Breast epithelium (tissue), 4 donors: ENCODE measurements around the gene DNAJC16. TPM values are rescaled to one million over a fixed set of nuclear protein-coding genes. Genes with fewer than 3 reads are reported as not detected.

Experiments
- DNase-seq, 2 donors: peaks; one replicate each; pipeline ENCODE4 v3.0.0-alpha.2; 2019; ENCODE audit warnings: low spot score in 2 of 2
- H3K27ac ChIP-seq, 2 donors: fragments of 200-600 bp; sonication (generic) in 1 of 2; one replicate each; pipeline ENCODE4 v1.5.1; 2016 to 2019; ENCODE audit warnings: mild to moderate bottlenecking in 1 of 2
- H3K27me3 ChIP-seq, 2 donors: fragments of 200-600 bp; sonication (generic) in 1 of 2; one replicate each; pipeline versions ENCODE4 v1.5.1 to v1.6.0; 2017 to 2019; ENCODE audit warnings: control low read depth in 1 of 2, mild to moderate bottlenecking in 1 of 2
- H3K36me3 ChIP-seq: fragments of 200-600 bp; one replicate; pipeline ENCODE4 v1.5.1; 2019
- H3K4me1 ChIP-seq, 2 donors: fragments of 200-600 bp; sonication (generic); one replicate each; pipeline ENCODE4 v1.5.1; 2016 to 2019; ENCODE audit warnings: control low read depth in 1 of 2
- H3K4me3 ChIP-seq, 3 donors: fragments of 200-600 bp; sonication (generic); 1 replicate in 2 of 3; 2 replicates in 1 of 3; pipeline ENCODE4 v1.5.1; 2016 to 2019; ENCODE audit warnings: mild to moderate bottlenecking in 3 of 3, moderate library complexity in 2 of 3
- H3K9me3 ChIP-seq, 2 donors: fragments of 200-600 bp; sonication (generic) in 1 of 2; one replicate each; pipeline ENCODE4 v1.5.1; 2016 to 2019; ENCODE audit warnings: control low read depth in 1 of 2
- CTCF ChIP-seq, 3 donors: fragments of 450-650 bp; IDR thresholded peaks; one replicate each; pipeline ENCODE4 v1.5.1; 2016 to 2017; ENCODE audit warnings: antibody characterized with exemption in 3 of 3, mild to moderate bottlenecking in 3 of 3, moderate library complexity in 3 of 3
- POLR2A ChIP-seq: fragments of 450-650 bp; IDR thresholded peaks from one replicate; pipeline ENCODE4 v1.6.1; 2016; ENCODE audit warnings: antibody characterized with exemption, mild to moderate bottlenecking, moderate library complexity
- POLR2AphosphoS5 ChIP-seq, 3 donors: sonication (generic); formaldehyde crosslinking; IDR thresholded peaks; one replicate each; pipeline ENCODE4 v1.6.1; 2017; ENCODE audit warnings: antibody characterized with exemption in 3 of 3
- intact Hi-C: fragments of 100-400 bp; cut with DNase I; formaldehyde crosslinking; loops from one replicate; pipeline ENCODE4 v1.15.1; 2023; ENCODE audit warnings: low total_unique reads
- total RNA-seq, 3 donors: library from RNA; depleted of rRNA; stranded (reverse); fragments of >200 nt; gene quantifications; one replicate each; pipeline ENCODE4 v1.1.0, GENCODE V29; 2016

DNAJC16 gene
- total RNA-seq, 3 donors from 2014 or later = 14.1 to 30.4 (median 21.0) TPM

GRCh38 chr1:15622712-15623373, 96.2 kb downstream of the DNAJC16 start:
- Histone ChIP-seq H3K27me3 (no peaks in the 10 kb centered on the region), H3K9me3 (no peaks in the 10 kb centered on the region), H3K4me3 (no peak overlapping the region), H3K27ac (peak overlapping the region in 1 of 2 donors; percentile 4), H3K36me3 (no peaks in the 10 kb centered on the region), H3K4me1 (peaks cover 3 to 6% of the 10 kb centered on the region in 2 donors)
- intact Hi-C loops = no loop called here
- TF ChIP-seq POLR2AphosphoS5 (IDR thresholded peaks at IDR 0.05) = no peak
- no peak for TF ChIP-seq POLR2A
- no peak for TF ChIP-seq CTCF (IDR thresholded peaks at IDR 0.05)
- no peak for DNase-seq

- no peak for DNase-seq
- peaks cover 3 to 8% of the 10 kb centered on the region in 2 donors for H3K4me1 ChIP-seq
- intact Hi-C loops = no loop called here
- H3K4me3 ChIP-seq = no peak overlapping the region
- no peaks in the 10 kb centered on the region for H3K27me3 ChIP-seq
- H3K36me3 ChIP-seq = no peaks in the 10 kb centered on the region
- H3K9me3 ChIP-seq = no peaks in the 10 kb centered on the region
- TF ChIP-seq POLR2AphosphoS5 (IDR thresholded peaks at IDR 0.05) (no peak), CTCF (IDR thresholded peaks at IDR 0.05) (no peak), POLR2A (no peak)
- H3K27ac ChIP-seq = no peak overlapping the region
Observed at GRCh38 chr1:15623435-15623834, 96.8 kb downstream of the DNAJC16 start.

GRCh38 chr1:15624133-15624714, 97.6 kb downstream of the DNAJC16 start:
- no peak for DNase-seq
- H3K27ac ChIP-seq = no peak overlapping the region

GRCh38 chr1:15625056-15625917, 98.6 kb downstream of the DNAJC16 start:
- Histone ChIP-seq H3K4me3 (no peak overlapping the region), H3K9me3 (no peaks in the 10 kb centered on the region), H3K4me1 (peaks cover under 1 to 8% of the 10 kb centered on the region in 2 donors), H3K36me3 (no peaks in the 10 kb centered on the region), H3K27me3 (no peaks in the 10 kb centered on the region), H3K27ac (no peak overlapping the region)
- TF ChIP-seq CTCF (IDR thresholded peaks at IDR 0.05) (no peak), POLR2AphosphoS5 (IDR thresholded peaks at IDR 0.05) (no peak)
- intact Hi-C loops = no loop called here
- DNase-seq = no peak

More at GRCh38 chr1:15624133-15624714, 97.6 kb downstream of the DNAJC16 start:
- TF ChIP-seq POLR2A (no peak), CTCF (IDR thresholded peaks at IDR 0.05) (no peak), POLR2AphosphoS5 (IDR thresholded peaks at IDR 0.05) (no peak)
- Histone ChIP-seq H3K4me1 (peaks cover 3 to 8% of the 10 kb centered on the region in 2 donors), H3K9me3 (no peaks in the 10 kb centered on the region), H3K4me3 (no peak overlapping the region), H3K27me3 (no peaks in the 10 kb centered on the region), H3K36me3 (no peaks in the 10 kb centered on the region)
- intact Hi-C loops = no loop called here

Other genes starting within 250 kb of the DNAJC16 start
- 10 to 100 TPM; 24.9 to 43.9 (median 32.8) TPM for gene EFHD2, start 117.0 kb upstream of the DNAJC16 start, total RNA-seq
- gene CTRC, start 88.4 kb upstream of the DNAJC16 start, total RNA-seq = under 1 TPM in 1 of 3 donors, not detected in 2; 0.16 TPM
- not detected for gene CELA2A, start 70.1 kb upstream of the DNAJC16 start, total RNA-seq
- not detected for gene CELA2B, start 50.7 kb upstream of the DNAJC16 start, total RNA-seq
- gene CASP9, start 2.6 kb upstream of the DNAJC16 start, total RNA-seq = 10 to 100 TPM; 12.5 to 15.8 (median 13.4) TPM
- under 1 TPM; 0.29 to 0.33 (median 0.32) TPM for gene AGMAT, start 58.2 kb downstream of the DNAJC16 start, total RNA-seq
- gene DDI2, start 90.6 kb downstream of the DNAJC16 start, total RNA-seq = 10 to 100 TPM; 69.2 to 77.4 (median 71.0) TPM
- gene PLEKHM2, start 157.5 kb downstream of the DNAJC16 start, total RNA-seq = 10 to 100 TPM; 29.7 to 56.5 (median 41.6) TPM
- 1 to 10 TPM; 1.0 to 1.8 (median 1.3) TPM for gene SLC25A34, start 209.4 kb downstream of the DNAJC16 start, total RNA-seq
- not detected for gene TMEM82, start 215.7 kb downstream of the DNAJC16 start, total RNA-seq
- gene FBLIM1, start 231.9 kb downstream of the DNAJC16 start, total RNA-seq = 10 to 100 TPM; 17.4 to 73.4 (median 42.6) TPM